ENCODE measurements around the gene RBCK1. TPM values are rescaled to one million over a fixed set of nuclear protein-coding genes. Genes with fewer than 3 reads are reported as not detected.

The RBCK1 gene
- polyA plus RNA-seq, 1 donor from 2014 or later: 38.4 TPM

DNA sequence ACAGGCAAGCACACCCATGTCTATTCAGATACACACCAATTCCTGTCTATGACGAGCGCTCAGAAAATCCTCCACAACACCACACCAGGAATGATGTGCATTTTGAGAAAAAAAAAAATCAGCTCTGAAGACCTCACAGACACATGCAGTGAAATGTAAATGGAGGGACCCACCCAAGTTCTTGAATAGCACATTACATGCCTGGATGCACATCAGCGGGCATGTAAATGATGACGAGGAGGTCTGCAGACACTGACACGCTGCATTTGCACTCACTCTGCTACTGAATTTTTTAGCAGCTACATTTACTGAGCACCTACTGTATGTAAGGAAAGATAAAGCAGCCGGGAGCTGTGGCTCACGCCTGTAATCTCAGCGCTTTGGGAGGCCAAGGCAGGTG is 46.5 kb upstream of the RBCK1 start:
- Histone ChIP-seq H3K27ac (ENCODE audit: low read length) (peak overlapping the region; percentile 31), H4K20me1 (ENCODE audit: insufficient read depth) (no peaks in the 10 kb centered on the region), H3K9ac (ENCODE audit: low read length) (no peak overlapping the region), H3K4me3 (ENCODE audit: low read length) (no peak overlapping the region), H3F3A (ENCODE audit: insufficient read depth, low read length, poor library complexity, severe bottlenecking) (no peaks in the 10 kb centered on the region), H3K9me3 (ENCODE audit: low read length) (no peaks in the 10 kb centered on the region), H2AFZ (ENCODE audit: low read depth, low read length) (no peak overlapping the region), H3K4me2 (ENCODE audit: low read length) (no peak overlapping the region), H3K27me3 (ENCODE audit: insufficient read depth, low read depth, low read length) (no peaks in the 10 kb centered on the region), H3K79me2 (replicated peaks; ENCODE audit: insufficient read depth, low read length) (no peaks in the 10 kb centered on the region), H3K9me2 (ENCODE audit: insufficient read depth, low read length) (no peaks in the 10 kb centered on the region), H3K36me3 (ENCODE audit: insufficient read depth, low read length) (no peaks in the 10 kb centered on the region)
- TF ChIP-seq SMC3 (conservative IDR thresholded peaks at IDR 0.05; ENCODE audit: poor library complexity): no peak
- TF ChIP-seq EP300 (conservative IDR thresholded peaks at IDR 0.05; ENCODE audit: poor library complexity, severe bottlenecking): no peak
- TF ChIP-seq, protein P1, sequence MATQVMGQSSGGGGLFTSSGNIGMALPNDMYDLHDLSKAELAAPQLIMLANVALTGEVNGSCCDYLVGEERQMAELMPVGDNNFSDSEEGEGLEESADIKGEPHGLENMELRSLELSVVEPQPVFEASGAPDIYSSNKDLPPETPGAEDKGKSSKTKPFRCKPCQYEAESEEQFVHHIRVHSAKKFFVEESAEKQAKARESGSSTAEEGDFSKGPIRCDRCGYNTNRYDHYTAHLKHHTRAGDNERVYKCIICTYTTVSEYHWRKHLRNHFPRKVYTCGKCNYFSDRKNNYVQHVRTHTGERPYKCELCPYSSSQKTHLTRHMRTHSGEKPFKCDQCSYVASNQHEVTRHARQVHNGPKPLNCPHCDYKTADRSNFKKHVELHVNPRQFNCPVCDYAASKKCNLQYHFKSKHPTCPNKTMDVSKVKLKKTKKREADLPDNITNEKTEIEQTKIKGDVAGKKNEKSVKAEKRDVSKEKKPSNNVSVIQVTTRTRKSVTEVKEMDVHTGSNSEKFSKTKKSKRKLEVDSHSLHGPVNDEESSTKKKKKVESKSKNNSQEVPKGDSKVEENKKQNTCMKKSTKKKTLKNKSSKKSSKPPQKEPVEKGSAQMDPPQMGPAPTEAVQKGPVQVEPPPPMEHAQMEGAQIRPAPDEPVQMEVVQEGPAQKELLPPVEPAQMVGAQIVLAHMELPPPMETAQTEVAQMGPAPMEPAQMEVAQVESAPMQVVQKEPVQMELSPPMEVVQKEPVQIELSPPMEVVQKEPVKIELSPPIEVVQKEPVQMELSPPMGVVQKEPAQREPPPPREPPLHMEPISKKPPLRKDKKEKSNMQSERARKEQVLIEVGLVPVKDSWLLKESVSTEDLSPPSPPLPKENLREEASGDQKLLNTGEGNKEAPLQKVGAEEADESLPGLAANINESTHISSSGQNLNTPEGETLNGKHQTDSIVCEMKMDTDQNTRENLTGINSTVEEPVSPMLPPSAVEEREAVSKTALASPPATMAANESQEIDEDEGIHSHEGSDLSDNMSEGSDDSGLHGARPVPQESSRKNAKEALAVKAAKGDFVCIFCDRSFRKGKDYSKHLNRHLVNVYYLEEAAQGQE (IDR thresholded peaks at IDR 0.05; ENCODE audit: borderline replicate concordance): no peak
- TF ChIP-seq RAD21 (conservative IDR thresholded peaks at IDR 0.05): no peak
- TF ChIP-seq TAF1 (IDR thresholded peaks at IDR 0.05; ENCODE audit: low read depth): no peak
- TF ChIP-seq POLR2AphosphoS5 (IDR thresholded peaks at IDR 0.05): no peak
- TF ChIP-seq, protein P2, sequence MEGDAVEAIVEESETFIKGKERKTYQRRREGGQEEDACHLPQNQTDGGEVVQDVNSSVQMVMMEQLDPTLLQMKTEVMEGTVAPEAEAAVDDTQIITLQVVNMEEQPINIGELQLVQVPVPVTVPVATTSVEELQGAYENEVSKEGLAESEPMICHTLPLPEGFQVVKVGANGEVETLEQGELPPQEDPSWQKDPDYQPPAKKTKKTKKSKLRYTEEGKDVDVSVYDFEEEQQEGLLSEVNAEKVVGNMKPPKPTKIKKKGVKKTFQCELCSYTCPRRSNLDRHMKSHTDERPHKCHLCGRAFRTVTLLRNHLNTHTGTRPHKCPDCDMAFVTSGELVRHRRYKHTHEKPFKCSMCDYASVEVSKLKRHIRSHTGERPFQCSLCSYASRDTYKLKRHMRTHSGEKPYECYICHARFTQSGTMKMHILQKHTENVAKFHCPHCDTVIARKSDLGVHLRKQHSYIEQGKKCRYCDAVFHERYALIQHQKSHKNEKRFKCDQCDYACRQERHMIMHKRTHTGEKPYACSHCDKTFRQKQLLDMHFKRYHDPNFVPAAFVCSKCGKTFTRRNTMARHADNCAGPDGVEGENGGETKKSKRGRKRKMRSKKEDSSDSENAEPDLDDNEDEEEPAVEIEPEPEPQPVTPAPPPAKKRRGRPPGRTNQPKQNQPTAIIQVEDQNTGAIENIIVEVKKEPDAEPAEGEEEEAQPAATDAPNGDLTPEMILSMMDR (IDR thresholded peaks at IDR 0.05; ENCODE audit: poor library complexity, severe bottlenecking): no peak
- no peak for TF ChIP-seq MXI1 (conservative IDR thresholded peaks at IDR 0.05; ENCODE audit: poor library complexity, severe bottlenecking)
- TF ChIP-seq EZH2 (IDR thresholded peaks at IDR 0.05; ENCODE audit: borderline replicate concordance, insufficient read depth, low read length, poor library complexity, severe bottlenecking): no peak

DNA sequence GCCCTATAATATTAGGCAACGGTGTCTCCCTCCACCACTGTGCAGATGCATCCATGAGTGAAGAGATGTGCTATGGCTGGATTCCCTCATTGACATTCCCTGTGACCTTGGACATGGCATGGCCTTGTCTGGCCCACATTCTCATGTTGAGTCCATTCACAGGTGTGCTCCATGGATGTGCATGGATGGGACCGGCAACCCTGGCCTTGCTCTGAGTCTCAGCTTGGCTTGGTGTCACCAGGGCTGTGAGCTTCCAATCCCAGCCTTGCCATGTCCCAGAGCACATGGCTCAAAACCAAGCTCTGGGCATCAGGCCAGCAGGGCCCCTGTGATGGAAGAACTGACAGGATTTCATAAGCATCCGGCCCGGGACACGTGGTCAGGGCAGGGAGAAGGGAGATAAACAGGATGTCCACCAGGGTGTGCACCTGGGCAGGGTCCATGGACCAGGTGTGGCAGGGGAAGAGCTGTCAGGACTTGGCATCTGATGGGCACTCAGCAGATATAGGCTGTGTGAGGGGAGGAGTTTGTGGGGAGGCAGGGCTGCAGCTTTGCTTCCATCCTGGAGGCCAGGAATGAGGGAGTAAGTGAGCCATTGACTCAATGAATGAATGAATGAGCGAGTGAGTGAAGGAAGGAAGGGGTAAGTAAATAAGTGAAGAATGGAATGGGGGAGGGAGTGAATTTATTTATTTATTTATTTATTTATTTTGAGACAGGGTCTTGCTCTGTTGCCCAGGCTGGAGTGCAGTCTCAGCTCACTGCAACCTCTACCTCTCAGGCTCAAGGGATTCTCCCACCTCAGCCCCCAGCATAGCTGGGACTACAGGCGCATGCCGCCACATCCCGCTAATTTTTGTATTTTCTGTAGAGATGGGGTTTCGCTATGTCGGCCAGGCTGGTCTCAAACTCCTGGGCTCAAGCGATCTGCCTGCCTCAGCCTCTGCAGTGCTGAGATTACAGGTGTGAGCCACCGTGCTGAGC is 45.5 kb upstream of the RBCK1 start:
- H3K36me3 ChIP-seq (ENCODE audit: insufficient read depth, low read length): no peaks in the 10 kb centered on the region
- TF ChIP-seq POLR2AphosphoS5 (IDR thresholded peaks at IDR 0.05) (no peak), RAD21 (conservative IDR thresholded peaks at IDR 0.05) (no peak), EZH2 (IDR thresholded peaks at IDR 0.05; ENCODE audit: borderline replicate concordance, insufficient read depth, low read length, poor library complexity, severe bottlenecking) (no peak), SMC3 (conservative IDR thresholded peaks at IDR 0.05; ENCODE audit: poor library complexity) (no peak), TAF1 (IDR thresholded peaks at IDR 0.05; ENCODE audit: low read depth) (no peak), MXI1 (conservative IDR thresholded peaks at IDR 0.05; ENCODE audit: poor library complexity, severe bottlenecking) (no peak), EP300 (conservative IDR thresholded peaks at IDR 0.05; ENCODE audit: poor library complexity, severe bottlenecking) (no peak)
- TF ChIP-seq, protein P1 (IDR thresholded peaks at IDR 0.05; ENCODE audit: borderline replicate concordance): no peak
- TF ChIP-seq, protein P2 (IDR thresholded peaks at IDR 0.05; ENCODE audit: poor library complexity, severe bottlenecking): no peak
- no peaks in the 10 kb centered on the region for H3K27me3 ChIP-seq (ENCODE audit: insufficient read depth, low read depth, low read length)
- no peak overlapping the region for H2AFZ ChIP-seq (ENCODE audit: low read depth, low read length)
- H3K9me3 ChIP-seq (ENCODE audit: low read length): no peaks in the 10 kb centered on the region
- no peak overlapping the region for H3K9ac ChIP-seq (ENCODE audit: low read length)
- no peaks in the 10 kb centered on the region for H3F3A ChIP-seq (ENCODE audit: insufficient read depth, low read length, poor library complexity, severe bottlenecking)
- H3K27ac ChIP-seq (ENCODE audit: low read length): no peak overlapping the region
- H3K9me2 ChIP-seq (ENCODE audit: insufficient read depth, low read length): no peaks in the 10 kb centered on the region
- H3K4me3 ChIP-seq (ENCODE audit: low read length): no peak overlapping the region
- no peaks in the 10 kb centered on the region for H3K79me2 ChIP-seq (replicated peaks; ENCODE audit: insufficient read depth, low read length)
- no peaks in the 10 kb centered on the region for H4K20me1 ChIP-seq (ENCODE audit: insufficient read depth)
- H3K4me2 ChIP-seq (ENCODE audit: low read length): no peak overlapping the region

Data from neural cell (in vitro differentiated cells).